Measurements from ENCODE around the gene NT5C3B.

Gene NT5C3B

DNA sequence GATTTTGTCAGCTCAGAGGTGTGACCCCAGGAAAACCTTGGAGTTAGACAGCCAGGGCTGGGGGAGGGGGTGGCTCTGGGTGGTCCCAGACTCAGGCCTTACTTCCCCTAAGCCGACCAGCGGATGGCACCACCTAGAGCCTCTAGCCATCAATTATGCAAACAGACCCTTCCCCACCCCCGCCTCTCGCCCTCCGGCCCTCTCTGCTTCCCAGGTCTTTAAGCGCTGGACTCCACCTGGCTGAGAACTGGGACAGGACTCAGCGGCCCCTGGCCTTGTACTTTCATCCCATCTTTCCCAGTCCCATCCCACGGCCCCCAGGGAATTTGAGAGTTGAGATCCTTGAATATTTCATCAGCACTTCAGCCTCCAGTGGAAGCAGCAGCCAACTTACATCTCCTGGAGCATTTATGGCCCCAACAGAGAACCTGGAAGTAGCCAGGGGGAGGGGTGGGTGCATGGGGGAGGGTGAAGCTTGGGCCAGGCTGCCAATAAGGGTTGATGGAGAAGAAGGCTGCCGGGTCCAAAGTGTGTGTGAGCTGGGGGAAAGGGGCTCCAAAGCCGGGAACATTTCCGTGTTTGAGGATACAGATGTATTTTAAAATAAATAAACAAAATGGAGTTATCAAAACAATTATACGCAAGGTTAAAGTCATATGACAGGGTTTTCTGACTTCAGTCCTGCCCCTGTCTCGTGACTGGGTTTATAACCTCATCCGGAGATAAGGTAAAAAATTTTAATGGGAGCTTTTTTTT lies 42.1 kb downstream of the NT5C3B start:
- H3K27ac ChIP-seq, result peak overlapping the region; percentile 63

GRCh38 chr17:41792845-41793783 lies 42.9 kb downstream of the NT5C3B start:
- no peak for TF ChIP-seq CTCF (conservative IDR thresholded peaks at IDR 0.05)
- peak overlapping the region; percentile 63 for H3K27ac ChIP-seq

More for the DNA sequence above, 42.1 kb downstream of the NT5C3B start:
- no peak for TF ChIP-seq CTCF (conservative IDR thresholded peaks at IDR 0.05)

- no peak for TF ChIP-seq CTCF (conservative IDR thresholded peaks at IDR 0.05)
- peak overlapping the region; percentile 83 for H3K27ac ChIP-seq
Measured at GRCh38 chr17:41787021-41787418, 49.0 kb downstream of the NT5C3B start.

DNA sequence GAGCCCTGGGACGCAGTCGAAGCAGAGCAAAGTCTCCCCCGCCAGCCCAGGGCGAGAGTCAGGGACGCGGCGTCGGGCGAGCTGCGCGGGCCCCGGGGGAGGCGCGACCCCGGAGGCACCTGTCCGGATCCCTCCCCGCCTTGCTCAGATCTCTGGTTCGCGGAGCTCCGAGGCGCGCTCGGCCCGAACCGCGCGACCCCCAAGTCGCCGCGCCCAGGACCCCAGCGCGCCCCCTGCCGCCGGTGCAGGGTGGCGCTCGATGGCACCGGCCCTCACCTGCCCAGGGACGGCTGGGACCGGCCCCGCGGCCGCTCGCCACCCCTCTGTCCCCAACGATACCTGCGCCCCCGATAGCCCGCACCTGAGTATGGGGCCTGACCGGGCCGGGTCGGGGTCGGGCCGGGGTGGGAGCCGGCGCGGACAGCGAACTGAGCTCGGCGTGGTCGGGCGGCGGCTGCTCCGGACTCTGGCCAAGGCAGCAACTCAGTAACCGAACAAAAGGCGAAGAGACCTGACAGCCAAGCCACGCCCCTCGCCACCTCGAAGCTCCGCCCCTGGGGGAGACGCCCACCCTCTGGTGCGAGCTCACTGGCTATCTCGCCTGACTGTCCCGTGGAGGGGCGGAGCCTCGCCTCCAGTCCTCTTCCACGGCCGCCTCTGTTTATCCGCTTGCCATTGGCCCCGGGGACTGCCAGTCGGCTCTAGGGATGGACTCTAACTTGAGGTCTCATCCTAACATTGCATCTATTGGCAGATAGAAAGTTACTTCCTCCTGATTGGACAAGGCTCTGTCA lies 49.6 kb downstream of the NT5C3B start, which contains the start of gene JUP:
Gene JUP, minus strand, starts transcription at position 485 of the 794 bp plus-strand sequence. CDS start 14,857 bp downstream, outside the sequence.
- H3K27ac ChIP-seq, result peak within 1 kb of the TSS; percentile 83
- TF ChIP-seq CTCF (conservative IDR thresholded peaks at IDR 0.05), result peak; percentile 83

GRCh38 chr17:41785859-41786226 lies 50.2 kb downstream of the NT5C3B start:
- peak overlapping the region; percentile 83 for H3K27ac ChIP-seq

DNA sequence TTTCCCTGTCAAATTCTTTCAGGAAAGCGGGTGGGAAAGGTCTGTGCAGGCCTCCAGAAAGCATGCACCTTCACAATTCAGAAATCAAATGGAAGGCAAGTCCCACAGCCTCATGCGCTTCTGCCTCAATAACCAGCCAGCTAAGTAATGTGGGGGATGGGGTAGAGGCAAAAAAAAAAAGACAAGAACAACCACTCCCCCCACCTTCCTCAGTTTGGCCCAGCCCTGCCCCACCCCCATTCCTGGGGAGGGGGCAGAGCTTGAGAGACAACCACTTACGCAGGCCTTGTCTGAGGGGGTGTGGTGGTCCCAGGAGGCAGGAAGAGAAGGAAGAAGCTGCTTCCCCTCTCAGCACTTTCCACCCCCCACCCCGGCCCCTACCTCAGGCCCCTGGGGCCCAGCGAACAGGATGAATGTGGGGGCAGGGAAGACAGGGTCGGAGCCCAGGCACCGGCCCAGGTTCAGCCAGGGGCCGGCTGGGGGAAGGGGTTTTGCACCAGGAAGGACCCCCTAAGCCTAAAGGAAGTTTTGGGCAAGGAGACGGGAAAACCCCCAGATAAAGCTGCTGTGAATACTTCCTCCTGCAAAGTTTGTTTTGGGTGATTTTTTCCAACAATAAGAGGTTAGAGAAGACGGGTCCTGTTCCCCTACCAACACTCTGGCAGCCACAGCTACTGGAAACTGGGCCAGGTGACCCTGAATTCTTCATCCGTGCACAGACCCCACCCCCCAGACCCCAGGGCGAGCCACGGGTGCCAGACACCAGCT lies 50.8 kb downstream of the NT5C3B start:
- no peak for TF ChIP-seq CTCF (conservative IDR thresholded peaks at IDR 0.05)
- H3K27ac ChIP-seq, result peak overlapping the region; percentile 83

More at GRCh38 chr17:41785859-41786226, 50.2 kb downstream of the NT5C3B start:
- TF ChIP-seq CTCF (conservative IDR thresholded peaks at IDR 0.05), result no peak
